ENCODE results near the gene NNT. TPM values are rescaled to one million over a fixed set of nuclear protein-coding genes. Genes with fewer than 3 reads are reported as not detected.

NNT gene
- total and polyA plus RNA-seq, 2 of the 8 experiments (the other 6 are each of a cell fraction or from before 2014, with no cell fraction given) = 11.0 to 22.2 TPM

DNA sequence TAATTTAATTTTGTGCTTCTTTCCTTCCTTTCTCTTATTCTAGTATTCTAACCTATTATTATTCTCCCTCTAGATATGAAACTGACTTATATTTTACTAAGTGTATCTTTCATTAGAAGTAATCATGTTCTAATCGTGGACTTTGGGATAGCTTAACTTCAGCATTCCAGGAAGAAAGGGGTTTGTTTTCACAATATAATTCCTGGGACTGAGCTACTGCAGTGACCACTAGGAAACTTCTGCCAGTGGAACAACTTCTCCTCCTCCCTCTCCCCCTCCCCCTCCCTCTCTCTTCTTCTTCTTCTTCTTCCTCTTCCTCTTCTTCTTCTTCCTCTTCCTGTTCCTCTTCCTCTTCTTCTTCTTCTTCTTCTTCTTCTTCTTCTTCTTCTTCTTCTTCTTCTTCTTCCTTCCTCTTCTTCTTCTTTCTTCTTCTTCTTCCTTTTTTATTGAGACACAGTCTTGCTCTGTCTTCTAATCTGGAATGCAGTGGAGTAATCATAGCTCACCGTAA, 127.9 kb downstream of the NNT start:
- no peak overlapping the region for H3K18ac ChIP-seq (ENCODE audit: extremely low read depth, low read length)
- no peaks in the 10 kb centered on the region for H3K9me3 ChIP-seq (ENCODE audit: insufficient read depth in 2 of 2, low read depth in 1 of 2, low read length in 1 of 2)
- no peaks in the 10 kb centered on the region for H3K36me3 ChIP-seq (ENCODE audit: control insufficient read depth in 2 of 4, insufficient read depth in 4 of 4, low read length in 3 of 4)
- H3K4me3 ChIP-seq (ENCODE audit: extremely low read depth in 1 of 4, insufficient read depth in 2 of 4, low read depth in 3 of 4, low read length in 4 of 4) = no peak overlapping the region
- no peak overlapping the region for H3K9ac ChIP-seq (replicated peaks in 1 of 4; ENCODE audit: extremely low read depth in 1 of 4, low read depth in 3 of 4, low read length in 3 of 4)
- H2BK5ac ChIP-seq (ENCODE audit: low read depth, low read length) = no peak overlapping the region
- DNase-seq (ENCODE audit: low read depth in 1 of 2, low spot score in 2 of 2) (no peak), FAIRE-seq (no peak)
- no peak overlapping the region for H2BK120ac ChIP-seq (replicated peaks; ENCODE audit: low read depth, low read length)
- no peak overlapping the region for H2AFZ ChIP-seq (ENCODE audit: low read length)
- H3K27ac ChIP-seq (ENCODE audit: low read depth, low read length) = no peak overlapping the region
- no peak overlapping the region for H4K8ac ChIP-seq (ENCODE audit: extremely low read depth, insufficient read depth, low read length)
- ChIA-PET POLR2A (ENCODE audit: partially characterized antibody) (no interaction called here), CTCF (ENCODE audit: partially characterized antibody) (interaction anchor here (0.8 to 2.8 kb wide), 11 partner anchors 26 to 760 kb away, joined by 3 to 19 read pairs (median 3); no protein-coding TSS in a partner anchor)
- no peak overlapping the region for H4K5ac ChIP-seq (ENCODE audit: insufficient read length, low read depth, low read length)
- H2BK15ac ChIP-seq (ENCODE audit: low read length) = no peak overlapping the region
- no peaks in the 10 kb centered on the region for H3K79me2 ChIP-seq (ENCODE audit: control insufficient read depth in 1 of 2, insufficient read depth in 2 of 2, low read length in 2 of 2)
- no peaks in the 10 kb centered on the region for H3K79me1 ChIP-seq (ENCODE audit: low read depth, low read length)
- no peak overlapping the region for H3K23ac ChIP-seq (ENCODE audit: insufficient read length)
- H3K23me2 ChIP-seq (ENCODE audit: low read depth, low read length) = no peaks in the 10 kb centered on the region
- H4K20me1 ChIP-seq (replicated peaks in 1 of 2; ENCODE audit: control insufficient read depth in 1 of 2, insufficient read depth in 2 of 2, low read length in 2 of 2) = no peaks in the 10 kb centered on the region
- no peak overlapping the region for H2BK12ac ChIP-seq (ENCODE audit: low read depth, low read length)
- H3K14ac ChIP-seq (ENCODE audit: insufficient read length) = no peak overlapping the region
- no peaks in the 10 kb centered on the region for H3K27me3 ChIP-seq (replicated peaks in 1 of 4; ENCODE audit: control insufficient read depth in 3 of 4, extremely low read depth in 1 of 4, insufficient read depth in 3 of 4, low read length in 3 of 4)
- TF ChIP-seq KDM4A (IDR thresholded peaks at IDR 0.05; ENCODE audit: low read depth, low read length, severe bottlenecking) (no peak), RNF2 (IDR thresholded peaks at IDR 0.05; ENCODE audit: borderline replicate concordance, low read depth, low read length, missing control alignments, poor library complexity, severe bottlenecking) (no peak), POLR2AphosphoS5 (IDR thresholded peaks at IDR 0.05; ENCODE audit: low read depth, low read length) (no peak)
- no peak overlapping the region for H2AK5ac ChIP-seq (ENCODE audit: low read depth, low read length)
- H3K4me2 ChIP-seq (ENCODE audit: insufficient read depth in 1 of 2, low read depth in 2 of 2, low read length in 2 of 2) = no peak overlapping the region
- H3K4ac ChIP-seq (replicated peaks; ENCODE audit: insufficient read length, low read depth, low read length) = no peak overlapping the region
- no peak overlapping the region for H4K91ac ChIP-seq (replicated peaks; ENCODE audit: insufficient read length, low read length)
- H2BK20ac ChIP-seq (ENCODE audit: low read length) = no peak overlapping the region
- WGBS, 2 experiments (ENCODE audit: extremely low coverage in 1 of 2, insufficient coverage in 1 of 2, insufficient read length in 1 of 2, insufficient replicate concordance in 2 of 2, low coverage in 1 of 2, low lambda C conversion rate in 2 of 2, missing lambda C conversion rate in 1 of 2) = 93% methylated on average over 2 of the region's 2 CpGs; no CpG with 5 or more reads in 1 of the 2 experiments
- no peaks in the 10 kb centered on the region; a peak in 1 of 7 replicates for H3K4me1 ChIP-seq (replicated peaks in 1 of 4; ENCODE audit: control insufficient read depth in 3 of 4, insufficient read depth in 4 of 4, low read length in 3 of 4)
- no peak overlapping the region for H3K56ac ChIP-seq (replicated peaks; ENCODE audit: insufficient read length, low read depth, low read length)
